ENCODE data around the gene CDK2AP2. TPM values are rescaled to one million over a fixed set of nuclear protein-coding genes. Genes with fewer than 3 reads are reported as not detected.

CDK2AP2 gene
- total RNA-seq, 1 donor from 2014 or later, result 45.0 TPM

- peak overlapping the region; percentile 76 for H3K4me3 ChIP-seq (ENCODE audit: insufficient read depth, low read depth, low read length)
Observed at GRCh38 chr11:67506426-67507051, 1.4 kb downstream of the CDK2AP2 start.

GRCh38 chr11:67505605-67506396, 2.2 kb downstream of the CDK2AP2 start:
- H4K20me1 ChIP-seq (ENCODE audit: insufficient read depth, low read length), result peaks cover 46% of the 10 kb centered on the region
- Mint-ChIP-seq H3K4me3 (ENCODE audit: unreplicated experiment) (peak overlapping the region; percentile 85), H3K4me1 (ENCODE audit: low read depth, unreplicated experiment) (peaks cover 11% of the 10 kb centered on the region), H3K27me3 (ENCODE audit: low read depth, unreplicated experiment) (peaks cover 3% of the 10 kb centered on the region), H3K9me3 (ENCODE audit: unreplicated experiment) (no peaks in the 10 kb centered on the region), H3K27ac (ENCODE audit: unreplicated experiment) (peak overlapping the region; percentile 77), H3K36me3 (ENCODE audit: low read depth, unreplicated experiment) (peaks cover 7% of the 10 kb centered on the region)
- peak overlapping the region; percentile 78 for H3K4me3 ChIP-seq (ENCODE audit: insufficient read depth, low read depth, low read length)
- peak overlapping the region; percentile 40 for H3K27ac ChIP-seq (ENCODE audit: low read depth, low read length)
- H3K36me3 ChIP-seq (ENCODE audit: insufficient read depth, low read length), result no peaks in the 10 kb centered on the region
- no peaks in the 10 kb centered on the region for H3K9me3 ChIP-seq (ENCODE audit: insufficient read depth, low read depth, low read length)
- DNase-seq (ENCODE audit: low read depth) (peak; percentile 59), FAIRE-seq (no peak)
- TF ChIP-seq EZH2 (IDR thresholded peaks at IDR 0.05; ENCODE audit: insufficient read depth, low read length), result no peak
- TF ChIP-seq, protein P1, sequence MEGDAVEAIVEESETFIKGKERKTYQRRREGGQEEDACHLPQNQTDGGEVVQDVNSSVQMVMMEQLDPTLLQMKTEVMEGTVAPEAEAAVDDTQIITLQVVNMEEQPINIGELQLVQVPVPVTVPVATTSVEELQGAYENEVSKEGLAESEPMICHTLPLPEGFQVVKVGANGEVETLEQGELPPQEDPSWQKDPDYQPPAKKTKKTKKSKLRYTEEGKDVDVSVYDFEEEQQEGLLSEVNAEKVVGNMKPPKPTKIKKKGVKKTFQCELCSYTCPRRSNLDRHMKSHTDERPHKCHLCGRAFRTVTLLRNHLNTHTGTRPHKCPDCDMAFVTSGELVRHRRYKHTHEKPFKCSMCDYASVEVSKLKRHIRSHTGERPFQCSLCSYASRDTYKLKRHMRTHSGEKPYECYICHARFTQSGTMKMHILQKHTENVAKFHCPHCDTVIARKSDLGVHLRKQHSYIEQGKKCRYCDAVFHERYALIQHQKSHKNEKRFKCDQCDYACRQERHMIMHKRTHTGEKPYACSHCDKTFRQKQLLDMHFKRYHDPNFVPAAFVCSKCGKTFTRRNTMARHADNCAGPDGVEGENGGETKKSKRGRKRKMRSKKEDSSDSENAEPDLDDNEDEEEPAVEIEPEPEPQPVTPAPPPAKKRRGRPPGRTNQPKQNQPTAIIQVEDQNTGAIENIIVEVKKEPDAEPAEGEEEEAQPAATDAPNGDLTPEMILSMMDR (IDR thresholded peaks at IDR 0.05; ENCODE audit: insufficient read depth, low read depth, low read length), result peak; percentile 72
- peaks cover 40% of the 10 kb centered on the region for H3K4me1 ChIP-seq (ENCODE audit: insufficient read depth, low read length)
- peaks cover 32% of the 10 kb centered on the region for H3K79me2 ChIP-seq (ENCODE audit: insufficient read depth, low read length)
- peak overlapping the region; percentile 87 for H3K4me2 ChIP-seq (ENCODE audit: low read length)
- H3K27me3 ChIP-seq (ENCODE audit: insufficient read depth, low read length), result no peaks in the 10 kb centered on the region
- peak overlapping the region; percentile 94 for H3K9ac ChIP-seq (ENCODE audit: low read length)
- H2AFZ ChIP-seq (ENCODE audit: low read depth, low read length), result no peak overlapping the region

More at GRCh38 chr11:67506426-67507051, 1.4 kb downstream of the CDK2AP2 start:
- no peak for FAIRE-seq
- Histone ChIP-seq H3K4me1 (ENCODE audit: insufficient read depth, low read length) (peaks cover 40% of the 10 kb centered on the region), H2AFZ (ENCODE audit: low read depth, low read length) (no peak overlapping the region), H3K36me3 (ENCODE audit: insufficient read depth, low read length) (no peaks in the 10 kb centered on the region), H3K27me3 (ENCODE audit: insufficient read depth, low read length) (no peaks in the 10 kb centered on the region), H3K79me2 (ENCODE audit: insufficient read depth, low read length) (peaks cover 32% of the 10 kb centered on the region), H4K20me1 (ENCODE audit: insufficient read depth, low read length) (peaks cover 40% of the 10 kb centered on the region), H3K27ac (ENCODE audit: low read depth, low read length) (peak overlapping the region; percentile 19), H3K9me3 (ENCODE audit: insufficient read depth, low read depth, low read length) (no peaks in the 10 kb centered on the region), H3K9ac (ENCODE audit: low read length) (peak overlapping the region; percentile 94), H3K4me2 (ENCODE audit: low read length) (peak overlapping the region; percentile 87)
- Mint-ChIP-seq H3K4me3 (ENCODE audit: unreplicated experiment) (peak overlapping the region; percentile 85), H3K27me3 (ENCODE audit: low read depth, unreplicated experiment) (peaks cover 5% of the 10 kb centered on the region), H3K9me3 (ENCODE audit: unreplicated experiment) (no peaks in the 10 kb centered on the region), H3K36me3 (ENCODE audit: low read depth, unreplicated experiment) (peaks cover 1% of the 10 kb centered on the region), H3K4me1 (ENCODE audit: low read depth, unreplicated experiment) (peaks cover 11% of the 10 kb centered on the region), H3K27ac (ENCODE audit: unreplicated experiment) (peak overlapping the region; percentile 77)
- DNase-seq (ENCODE audit: low read depth), result no peak
- TF ChIP-seq, protein P1 (IDR thresholded peaks at IDR 0.05; ENCODE audit: insufficient read depth, low read depth, low read length), result no peak
- no peak for TF ChIP-seq EZH2 (IDR thresholded peaks at IDR 0.05; ENCODE audit: insufficient read depth, low read length)

Data from astrocyte (in vitro differentiated cells and primary cell).